A172 (cell line): ENCODE data around the gene PCDHGA3. TPM values are rescaled to one million over a fixed set of nuclear protein-coding genes. Genes with fewer than 3 reads are reported as not detected.
A peak's percentile ranks its signal among the peaks of the same experiment; 100 is the strongest.
"Not testable (repeated sequence)": the region's sequence is repeated elsewhere in the genome, so short reads cannot be mapped to it uniquely, and the experiment has no call there.

ENCODE experiments used
- DNase-seq: peaks from one replicate; pipeline ENCODE4 v3.0.0-alpha.2; 2015; ENCODE audit warnings: low spot score
- total RNA-seq: library from RNA; depleted of rRNA; stranded (reverse); fragments of >200 nt; shearing (Covaris generic); gene quantifications from 2 replicates; pipeline ENCODE4 v1.2.3, GENCODE V29; 2014; rRNA removed

Gene PCDHGA3
- total RNA-seq = 0.14 TPM in 1 of 2 replicates, not detected in the other

DNA sequence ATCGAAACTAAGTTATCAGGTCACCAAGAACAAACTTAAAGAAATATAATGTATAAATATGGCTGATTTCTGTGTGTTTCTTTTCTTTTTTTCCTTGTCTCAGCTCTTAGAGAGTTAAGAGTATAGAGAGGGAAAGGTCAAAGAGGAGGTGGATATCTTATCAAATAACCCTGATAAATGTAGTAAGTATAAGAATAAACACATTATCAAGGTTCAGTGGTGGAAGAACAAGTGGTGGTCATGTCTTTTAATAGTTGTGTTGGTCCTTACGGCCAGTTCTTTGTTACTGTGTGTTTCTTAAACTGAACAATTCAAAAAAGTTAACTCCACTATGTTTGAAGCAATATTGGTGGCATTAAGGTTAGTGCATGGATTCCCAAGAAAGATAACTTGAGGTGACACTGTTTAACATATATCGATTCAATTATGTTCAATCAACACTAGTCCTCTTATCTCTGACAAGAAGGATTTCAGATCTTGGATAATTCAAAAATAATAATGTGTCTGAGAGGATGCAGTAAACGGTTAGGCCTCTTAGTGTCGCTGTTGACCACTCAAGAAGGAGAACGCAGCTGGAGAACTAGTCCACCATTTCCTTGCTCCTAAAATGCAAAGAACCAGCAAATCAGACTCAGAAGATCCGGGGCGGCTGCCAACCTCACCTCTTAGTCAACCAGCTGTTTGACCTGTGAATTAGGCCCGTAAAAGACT is at the start of gene PCDHGA3:
PCDHGA3 (plus strand) TSS at position 588 of the 711 bp plus-strand sequence. CDS start 205 bp downstream, outside the sequence.
- DNase-seq = no peak

GRCh38 chr5:141298376-141298775 is 45.3 kb upstream of the PCDHGA3 start:
- no peak for DNase-seq

GRCh38 chr5:141303756-141304155 is 39.9 kb upstream of the PCDHGA3 start, which contains the start of gene SLC25A2:
Gene SLC25A2, minus strand, starts transcription at chr5:141304049. Its CDS starts 184 bp downstream, at chr5:141303865.
- no peak for DNase-seq

GRCh38 chr5:141306630-141307029 is 37.0 kb upstream of the PCDHGA3 start:
- no peak for DNase-seq

GRCh38 chr5:141313711-141314110 is 29.9 kb upstream of the PCDHGA3 start:
- DNase-seq = no peak

GRCh38 chr5:141316963-141317362 is 26.7 kb upstream of the PCDHGA3 start:
- not testable (repeated sequence) for DNase-seq

DNA sequence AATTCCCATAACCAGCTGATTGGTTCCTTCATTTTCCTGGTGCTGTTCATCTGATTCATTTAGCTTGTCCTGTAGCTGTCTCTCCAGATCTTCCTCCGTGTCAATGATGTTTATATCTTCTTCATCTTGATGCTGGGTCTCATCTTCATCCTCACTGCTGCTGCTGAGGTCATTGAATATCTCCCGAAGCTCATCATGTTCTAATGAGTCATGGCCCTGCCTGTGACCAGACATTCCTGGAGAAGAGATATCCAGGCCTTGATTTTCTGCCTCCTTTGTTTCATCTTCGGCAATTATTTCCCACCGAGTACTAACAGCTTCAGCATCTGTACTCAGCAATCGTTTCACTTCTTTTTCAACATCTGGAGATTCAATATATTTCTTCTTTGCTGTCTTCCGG is 24.4 kb upstream of the PCDHGA3 start:
- no peak for DNase-seq

DNA sequence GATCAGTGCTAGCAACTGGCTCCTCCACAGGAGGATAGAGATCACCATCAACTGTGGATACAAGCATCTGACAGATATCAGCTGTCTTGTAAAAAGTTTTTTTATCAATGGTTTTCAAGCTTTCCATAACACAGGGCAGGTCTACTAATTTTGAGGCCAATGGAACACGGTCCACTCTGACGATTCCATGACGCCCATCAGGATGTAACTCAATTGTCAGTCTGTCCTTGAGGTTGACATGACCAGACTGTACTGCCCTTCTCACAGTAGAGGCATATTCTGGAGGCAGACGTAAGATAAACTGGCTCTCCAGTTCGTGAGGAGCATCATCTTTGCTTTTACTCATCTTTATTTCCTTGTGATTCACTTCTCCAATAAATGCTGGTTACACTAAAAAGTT is 23.9 kb upstream of the PCDHGA3 start:
- no peak for DNase-seq

DNA sequence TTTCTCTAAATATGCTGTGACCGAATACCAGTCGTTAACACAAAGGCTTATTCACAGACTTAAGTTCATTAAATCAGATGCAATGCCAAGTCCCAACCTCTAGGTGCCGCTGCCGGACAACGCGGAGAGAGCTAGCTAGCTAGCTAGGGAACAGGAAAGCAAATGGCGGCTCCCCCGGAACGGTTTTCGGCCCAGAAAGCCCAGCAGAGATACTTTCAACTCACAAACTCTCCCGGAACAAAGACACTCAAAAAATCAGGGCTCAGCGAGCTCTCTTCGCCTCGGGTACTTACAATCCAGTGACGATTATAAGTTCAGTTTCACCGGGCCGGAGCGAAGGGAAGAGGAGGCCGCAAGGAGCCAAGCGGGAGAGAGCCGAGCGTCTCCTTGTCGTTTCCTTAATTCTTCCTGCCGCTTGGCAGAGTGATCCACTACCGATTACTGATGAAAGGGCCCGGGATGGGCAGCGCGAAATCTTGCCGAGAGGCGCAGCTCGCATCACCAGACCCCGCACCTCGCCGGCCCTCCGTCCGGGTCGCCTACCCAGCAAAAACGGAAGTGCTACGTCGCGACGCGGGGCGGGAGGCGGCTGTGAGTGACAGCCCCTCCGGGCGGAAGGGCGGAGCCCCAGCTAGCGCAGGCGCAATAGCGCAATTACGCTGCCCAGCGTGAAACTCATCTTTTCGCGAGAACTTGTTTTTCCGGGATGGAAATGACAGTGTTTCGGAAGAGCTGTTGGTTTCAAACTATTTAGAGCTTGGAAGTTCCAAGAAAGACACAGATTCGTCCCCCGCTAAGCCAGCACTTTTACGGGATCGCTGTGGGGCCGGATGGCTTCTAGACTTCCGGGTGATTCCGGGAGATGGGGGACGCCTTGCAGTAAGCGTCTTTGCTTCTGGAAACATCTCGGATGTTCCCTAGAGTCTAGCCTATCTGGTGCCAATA is 23.1 kb upstream of the PCDHGA3 start, which contains the start of gene TAF7:
TAF7 (minus strand) TSS at position 560 of the 945 bp plus-strand sequence. CDS start 740 bp downstream, outside the sequence.
- peak; percentile 89 for DNase-seq

- DNase-seq = no peak
Observed at GRCh38 chr5:141322261-141322660, 21.4 kb upstream of the PCDHGA3 start.

DNA sequence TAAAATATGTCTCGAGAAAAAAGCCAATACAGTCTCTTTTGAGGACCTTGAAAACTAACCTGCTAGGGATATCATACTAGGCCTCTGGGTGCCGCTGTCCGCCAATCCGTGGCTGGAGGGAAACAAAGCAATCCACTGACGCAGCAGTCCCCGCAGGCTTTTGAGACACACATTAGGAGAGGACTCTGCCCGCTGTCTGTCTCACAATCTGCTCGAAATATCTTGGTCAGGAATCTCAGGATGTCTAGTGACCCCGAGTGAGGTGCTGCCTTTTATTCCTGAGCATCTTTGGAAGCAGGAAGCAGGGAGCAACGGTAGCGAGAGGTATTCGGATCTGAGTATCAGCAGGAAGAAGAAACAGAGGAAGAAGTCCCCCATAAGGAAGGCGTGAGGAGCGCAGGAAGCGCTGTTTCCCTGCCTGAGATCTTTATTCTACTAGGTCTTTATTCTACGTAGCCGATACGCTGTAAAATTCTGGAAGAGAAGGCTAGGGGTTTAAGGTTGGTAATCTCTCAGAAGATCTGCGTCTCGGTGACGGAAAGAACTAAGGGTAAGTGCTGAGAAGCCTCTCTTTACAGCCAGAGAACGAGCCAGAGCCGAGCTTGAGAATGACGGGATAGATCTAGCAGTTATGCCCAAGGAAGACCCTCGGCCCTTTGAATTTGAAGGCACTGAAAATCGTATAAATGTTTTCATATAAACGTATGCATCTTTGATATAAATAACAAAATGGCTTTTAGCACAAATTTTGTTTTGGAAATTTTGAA is 17.4 kb upstream of the PCDHGA3 start:
- no peak for DNase-seq

DNA sequence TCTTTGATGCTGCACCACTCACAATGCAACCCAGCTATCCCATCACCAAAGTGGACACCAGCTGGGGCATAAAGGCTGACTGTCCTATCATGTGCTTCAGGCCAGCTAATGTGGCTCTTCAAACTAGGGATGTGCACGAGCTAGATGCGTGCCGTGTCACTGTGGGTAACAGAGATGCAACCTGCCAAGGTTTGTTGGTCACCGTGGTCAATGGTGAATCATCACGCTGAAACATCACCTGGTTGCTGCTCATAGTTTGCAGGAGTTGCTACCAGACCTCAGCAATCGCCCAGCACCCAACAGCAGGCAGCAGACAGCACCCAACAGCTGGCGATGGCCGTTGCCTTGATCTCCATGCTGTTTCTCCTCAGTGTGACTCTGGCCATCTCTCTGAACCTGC is 15.4 kb upstream of the PCDHGA3 start:
- no peak for DNase-seq

- DNase-seq = peak; percentile 42
Observed at GRCh38 chr5:141330299-141331080, 13.1 kb upstream of the PCDHGA3 start, which contains the start of gene PCDHGA1. Gene PCDHGA1, plus strand, starts transcription at chr5:141330514.

GRCh38 chr5:141332571-141332970 is 11.1 kb upstream of the PCDHGA3 start:
- not testable (repeated sequence) for DNase-seq

DNA sequence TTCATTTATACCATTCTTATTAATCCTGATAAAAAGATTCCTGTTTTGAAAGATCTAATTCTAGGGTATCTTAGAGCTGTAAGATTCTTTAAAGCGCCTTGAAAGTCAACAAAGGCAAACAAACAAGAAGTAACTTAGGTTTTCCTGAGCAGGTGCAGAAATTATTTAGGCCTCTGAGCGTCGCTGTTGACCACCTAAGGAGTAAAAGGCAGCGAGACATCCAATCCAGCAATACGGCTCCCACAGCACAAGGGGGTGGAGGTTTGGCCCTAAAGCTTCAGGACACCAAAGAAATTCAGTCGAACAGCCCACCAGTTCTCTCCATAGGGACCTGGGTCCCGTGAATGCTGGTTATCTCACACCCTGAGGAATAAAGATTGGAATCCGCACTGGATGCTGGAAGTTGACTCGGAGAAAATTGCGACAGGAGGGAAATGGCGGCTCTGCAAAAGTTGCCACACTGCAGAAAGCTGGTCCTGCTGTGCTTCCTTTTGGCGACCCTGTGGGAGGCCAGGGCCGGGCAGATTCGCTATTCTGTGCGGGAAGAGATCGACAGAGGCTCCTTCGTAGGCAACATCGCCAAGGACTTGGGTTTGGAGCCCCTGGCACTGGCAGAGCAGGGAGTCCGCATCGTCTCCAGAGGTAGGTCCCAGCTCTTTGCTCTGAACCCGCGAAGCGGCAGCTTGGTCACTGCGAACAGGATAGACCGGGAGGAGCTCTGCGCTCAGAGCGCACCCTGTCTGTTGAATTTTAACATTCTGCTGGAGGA is 4.9 kb upstream of the PCDHGA3 start, which contains the start of gene PCDHGA2:
PCDHGA2 (plus strand) TSS at position 223 of the 769 bp plus-strand sequence.
- DNase-seq = peak; percentile 16

DNA sequence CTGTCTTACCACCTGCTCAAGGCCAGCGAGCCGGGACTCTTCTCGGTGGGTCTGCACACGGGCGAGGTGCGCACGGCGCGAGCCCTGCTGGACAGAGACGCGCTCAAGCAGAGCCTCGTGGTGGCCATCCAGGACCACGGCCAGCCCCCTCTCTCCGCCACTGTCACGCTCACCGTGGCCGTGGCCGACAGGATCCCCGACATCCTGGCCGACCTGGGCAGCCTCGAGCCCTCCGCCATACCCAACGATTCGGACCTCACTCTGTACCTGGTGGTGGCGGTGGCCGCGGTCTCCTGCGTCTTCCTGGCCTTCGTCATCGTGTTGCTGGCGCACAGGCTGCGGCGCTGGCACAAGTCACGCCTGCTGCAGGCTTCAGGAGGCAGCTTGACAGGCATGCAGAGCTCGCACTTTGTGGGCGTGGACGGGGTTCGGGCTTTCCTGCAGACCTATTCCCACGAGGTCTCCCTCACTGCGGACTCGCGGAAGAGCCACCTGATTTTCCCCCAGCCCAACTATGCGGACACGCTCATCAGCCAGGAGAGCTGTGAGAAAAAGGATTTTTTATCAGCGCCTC is 2.8 kb upstream of the PCDHGA3 start:
- not testable (repeated sequence) for DNase-seq

DNA sequence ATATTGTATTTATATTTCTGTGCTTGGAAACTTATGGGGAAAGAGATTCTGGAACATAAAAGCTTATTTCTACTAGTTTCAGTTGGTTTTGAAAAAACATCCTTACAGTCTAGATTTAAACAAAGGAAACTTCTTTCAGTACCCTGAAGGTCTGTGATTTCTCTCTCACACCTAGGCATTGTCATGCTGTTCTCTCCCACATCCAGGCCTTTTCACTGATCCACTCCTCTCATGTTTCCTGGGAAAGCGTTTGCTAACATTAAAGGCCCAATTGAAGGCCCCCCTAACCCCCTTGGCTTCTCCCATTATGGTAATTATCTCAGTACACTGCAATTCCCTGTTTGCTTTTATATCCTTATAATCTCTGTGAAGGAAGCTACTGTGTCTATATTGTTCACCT is 856 bp upstream of the PCDHGA3 start:
- DNase-seq = no peak

GRCh38 chr5:141343953-141344463 is 379 bp downstream of the PCDHGA3 start:
- DNase-seq = no peak

- DNase-seq = no peak
Observed at GRCh38 chr5:141345327-141345726, 1.7 kb downstream of the PCDHGA3 start.
